ENCODE results near the gene EHD1. TPM values are rescaled to one million over a fixed set of nuclear protein-coding genes. Genes with fewer than 3 reads are reported as not detected.

EHD1 gene
- total RNA-seq, 4 donors from 2014 or later: 53.5 to 90.7 (median 67.4) TPM

DNA sequence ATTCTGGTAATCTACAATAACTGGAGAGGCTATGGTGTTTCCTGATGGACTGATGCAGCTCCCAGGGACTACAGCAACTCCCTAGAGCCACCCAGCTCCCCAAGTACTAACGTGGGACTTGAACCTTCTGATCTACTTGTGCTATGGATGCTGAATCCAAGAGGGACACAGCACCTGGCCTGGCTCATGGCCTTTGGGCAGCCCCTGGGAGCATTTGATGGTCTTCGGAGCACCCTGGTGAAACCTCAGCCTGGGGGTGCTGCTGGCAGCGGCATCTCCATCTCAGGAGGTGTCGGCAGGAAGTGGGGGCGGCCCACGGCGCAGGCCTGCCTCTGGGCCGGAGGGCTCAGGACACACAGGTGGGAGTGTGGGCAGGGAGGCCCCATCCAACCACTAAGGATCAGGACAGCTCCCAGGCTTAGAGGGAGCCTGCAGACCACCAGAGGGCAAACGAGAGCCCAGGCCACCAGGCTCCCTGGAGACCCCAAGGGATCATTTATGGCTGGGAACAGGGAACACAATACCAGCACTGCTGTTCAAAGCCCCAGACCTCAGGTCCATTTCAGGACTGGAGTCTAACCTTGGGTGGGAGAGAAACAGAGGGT is 8.7 kb downstream of the EHD1 start:
- no peak for DNase-seq
- Histone ChIP-seq H3K27me3 (no peaks in the 10 kb centered on the region), H3K36me3 (peaks cover 11 to 16% of the 10 kb centered on the region in 2 donors), H3K4me1 (peaks cover 33 to 58% of the 10 kb centered on the region in 2 donors), H3K9me3 (no peaks in the 10 kb centered on the region), H3K4me3 (replicated peaks in 1 of 3) (no peak overlapping the region), H3K27ac (peak overlapping the region; percentile 36 to 70 (median 70))
- WGBS, 2 donors: 67 to 80% methylated on average over 8 of the region's 9 CpGs
- intact Hi-C loops (cut with DNase I): no loop called here
- TF ChIP-seq CTCF (IDR thresholded peaks at IDR 0.05): no peak
- no peak for TF ChIP-seq POLR2A (IDR thresholded peaks at IDR 0.05)

GRCh38 chr11:64868904-64869570 is 9.4 kb downstream of the EHD1 start:
- no peaks in the 10 kb centered on the region for H3K27me3 ChIP-seq
- WGBS, 2 donors: 59 to 69% methylated on average over 18 to 20 of the region's 21 CpGs
- H3K4me1 ChIP-seq: peaks cover 35 to 60% of the 10 kb centered on the region in 2 donors
- H3K9me3 ChIP-seq: no peaks in the 10 kb centered on the region
- intact Hi-C loops (cut with DNase I): no loop called here
- TF ChIP-seq CTCF (IDR thresholded peaks at IDR 0.05) (no peak), POLR2A (IDR thresholded peaks at IDR 0.05) (no peak)
- peak; percentile 21 to 23 for DNase-seq
- peak overlapping the region; percentile 36 to 70 (median 70) for H3K27ac ChIP-seq
- H3K36me3 ChIP-seq: peaks cover 11 to 16% of the 10 kb centered on the region in 2 donors
- H3K4me3 ChIP-seq (replicated peaks in 1 of 3): no peak overlapping the region

DNA sequence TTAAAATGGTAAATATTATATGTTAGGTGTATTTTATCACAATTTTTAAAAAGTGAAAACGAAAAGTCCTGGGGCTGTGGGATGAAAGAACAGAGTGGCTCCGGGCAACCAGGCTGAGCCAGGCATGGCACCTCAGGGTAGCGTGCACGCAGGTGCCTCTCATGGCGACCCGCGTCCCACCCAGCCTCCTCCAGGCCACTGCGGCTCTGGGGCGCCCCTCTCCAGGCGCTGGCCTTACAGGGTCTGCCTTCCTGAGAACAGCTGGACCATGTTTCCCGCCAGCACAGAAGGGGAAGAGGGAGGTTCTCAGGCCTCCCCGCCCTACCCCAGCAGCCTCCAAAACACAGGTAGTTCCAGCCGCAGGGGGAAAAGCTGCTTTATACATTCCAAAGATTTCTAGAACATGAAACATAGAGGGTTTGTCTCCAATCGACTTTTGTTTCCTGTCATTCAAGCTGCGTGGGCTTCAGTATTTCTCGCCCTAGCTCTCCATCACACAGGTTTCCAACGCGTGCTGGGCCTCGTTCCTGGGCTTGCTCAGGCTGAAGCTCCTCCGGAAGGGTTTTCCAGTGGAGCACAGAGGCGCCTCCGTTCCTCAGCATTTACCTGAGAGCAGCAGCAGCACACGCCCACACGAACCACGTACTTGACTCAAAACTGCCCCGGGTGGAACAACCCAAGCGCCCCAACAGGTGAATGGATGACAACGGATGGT is 10.5 kb downstream of the EHD1 start:
- no peaks in the 10 kb centered on the region for H3K27me3 ChIP-seq
- H3K4me3 ChIP-seq (replicated peaks in 1 of 3): no peak overlapping the region
- no peak for DNase-seq
- no peak for TF ChIP-seq POLR2A (IDR thresholded peaks at IDR 0.05)
- TF ChIP-seq CTCF (IDR thresholded peaks at IDR 0.05): no peak
- intact Hi-C loops (cut with DNase I): no loop called here
- WGBS, 2 donors: 89 to 91% methylated on average over 28 of the region's 28 CpGs
- peaks cover 4 to 5% of the 10 kb centered on the region in 2 donors for H3K36me3 ChIP-seq
- no peak overlapping the region for H3K27ac ChIP-seq
- no peaks in the 10 kb centered on the region for H3K9me3 ChIP-seq
- peaks cover 43 to 71% of the 10 kb centered on the region in 2 donors for H3K4me1 ChIP-seq

GRCh38 chr11:64866173-64866491 is 12.3 kb downstream of the EHD1 start:
- DNase-seq: no peak
- Histone ChIP-seq H3K9me3 (no peaks in the 10 kb centered on the region), H3K27ac (peak overlapping the region in 2 of 3 donors; percentile 20 to 36), H3K36me3 (no peaks in the 10 kb centered on the region), H3K4me1 (peaks cover 50 to 76% of the 10 kb centered on the region in 2 donors), H3K4me3 (replicated peaks in 1 of 3) (no peak overlapping the region), H3K27me3 (no peaks in the 10 kb centered on the region)
- intact Hi-C loops (cut with DNase I): no loop called here
- TF ChIP-seq CTCF (IDR thresholded peaks at IDR 0.05) (no peak), POLR2A (IDR thresholded peaks at IDR 0.05) (no peak)
- WGBS, 2 donors: 93 to 96% methylated on average over 4 of the region's 4 CpGs

All from thyroid gland (tissue), 4 donors.